Measurements from ENCODE around the gene STXBP1.

STXBP1 gene

DNA sequence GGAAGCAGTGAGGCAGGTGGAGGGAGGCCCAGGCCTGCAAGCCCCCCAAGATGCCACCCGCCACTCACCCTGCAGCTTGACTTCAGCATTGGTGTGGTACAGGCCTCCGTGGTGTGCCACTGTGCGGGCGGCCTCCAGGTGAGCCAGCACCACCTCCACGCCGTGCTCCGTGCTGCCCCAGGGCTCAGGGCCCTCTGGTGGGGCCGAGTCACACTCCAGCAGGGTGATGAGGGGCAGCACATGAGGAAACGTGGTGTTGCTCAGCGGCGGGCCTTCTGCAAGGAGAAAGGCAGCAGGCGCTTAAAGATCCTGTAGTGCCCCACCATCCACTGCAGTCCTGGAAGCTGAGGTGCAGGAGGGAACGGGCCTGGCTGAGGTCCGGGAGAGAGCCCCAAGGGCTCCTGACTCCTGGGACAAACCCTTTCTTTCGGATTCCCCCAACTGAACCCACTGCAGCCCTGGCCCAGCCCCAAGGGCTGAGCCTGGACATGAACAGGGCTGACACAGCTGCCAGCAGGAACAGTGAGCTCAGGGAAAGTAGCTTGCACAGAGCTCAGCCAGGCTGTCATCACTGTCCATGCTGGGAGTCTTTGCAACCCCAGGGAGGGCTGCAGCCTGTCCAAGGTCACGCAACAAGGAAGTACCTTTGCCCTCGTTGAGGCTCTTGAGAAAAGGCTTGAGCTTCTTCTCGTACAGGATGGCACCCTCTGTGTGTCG lies 127.7 kb downstream of the STXBP1 start:
- no peak for FAIRE-seq

DNA sequence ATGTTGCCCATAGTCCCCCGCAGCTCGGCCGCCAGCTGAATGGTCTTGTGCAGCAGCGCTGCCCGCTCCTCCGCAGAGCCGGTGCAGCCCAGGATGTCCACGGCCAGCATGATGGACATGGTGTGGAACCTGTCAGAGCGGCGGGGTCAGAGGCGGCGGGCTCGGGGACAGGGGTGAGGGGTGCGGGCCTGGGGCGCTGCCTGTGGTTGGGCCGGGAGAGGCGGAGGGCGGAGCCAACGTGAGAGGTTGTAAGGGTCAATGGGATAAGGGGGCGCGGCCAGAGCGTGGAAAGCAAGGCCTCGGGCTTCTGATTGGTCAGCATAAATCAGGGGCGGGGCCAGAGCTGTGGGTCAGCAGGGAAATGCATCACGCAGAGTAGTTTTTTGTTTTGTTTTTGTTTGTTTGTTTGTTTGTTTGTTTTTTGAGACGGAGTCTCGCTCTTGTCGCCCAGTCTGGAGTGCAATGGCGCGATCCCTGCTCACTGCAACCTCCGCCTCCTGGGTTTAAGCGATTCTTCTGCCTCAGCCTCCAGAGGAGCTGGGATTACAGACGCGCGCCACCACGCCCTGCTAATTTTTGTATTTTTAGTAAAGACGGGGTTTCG lies 129.9 kb downstream of the STXBP1 start:
- FAIRE-seq, result no peak
